ENCODE data around the gene SH3PXD2B.

DNA sequence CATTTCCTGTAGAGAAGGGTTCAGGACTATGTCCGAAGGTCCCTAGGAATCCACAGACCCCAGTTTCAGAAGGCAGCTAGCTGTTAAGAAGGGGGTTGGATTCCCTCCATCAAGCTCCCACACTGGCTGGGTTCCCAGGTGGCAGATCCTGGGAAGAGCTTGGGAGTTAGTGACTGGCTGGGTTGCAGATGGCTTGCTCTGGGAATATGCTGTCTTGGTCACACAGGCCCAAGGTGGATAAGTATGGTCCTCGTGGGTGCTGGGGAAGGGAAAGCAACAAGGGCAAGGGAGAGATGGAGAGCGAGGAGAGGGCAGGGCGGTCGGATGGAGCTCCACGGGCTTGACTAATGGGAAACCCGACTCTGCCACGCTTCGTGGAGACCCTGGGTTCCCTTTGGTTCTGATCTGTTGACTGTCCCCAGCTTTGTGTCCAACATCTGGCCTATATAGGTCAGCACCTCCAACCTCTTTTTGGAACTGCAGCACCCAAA, 17.4 kb downstream of the SH3PXD2B start:
- TF ChIP-seq, protein P1, sequence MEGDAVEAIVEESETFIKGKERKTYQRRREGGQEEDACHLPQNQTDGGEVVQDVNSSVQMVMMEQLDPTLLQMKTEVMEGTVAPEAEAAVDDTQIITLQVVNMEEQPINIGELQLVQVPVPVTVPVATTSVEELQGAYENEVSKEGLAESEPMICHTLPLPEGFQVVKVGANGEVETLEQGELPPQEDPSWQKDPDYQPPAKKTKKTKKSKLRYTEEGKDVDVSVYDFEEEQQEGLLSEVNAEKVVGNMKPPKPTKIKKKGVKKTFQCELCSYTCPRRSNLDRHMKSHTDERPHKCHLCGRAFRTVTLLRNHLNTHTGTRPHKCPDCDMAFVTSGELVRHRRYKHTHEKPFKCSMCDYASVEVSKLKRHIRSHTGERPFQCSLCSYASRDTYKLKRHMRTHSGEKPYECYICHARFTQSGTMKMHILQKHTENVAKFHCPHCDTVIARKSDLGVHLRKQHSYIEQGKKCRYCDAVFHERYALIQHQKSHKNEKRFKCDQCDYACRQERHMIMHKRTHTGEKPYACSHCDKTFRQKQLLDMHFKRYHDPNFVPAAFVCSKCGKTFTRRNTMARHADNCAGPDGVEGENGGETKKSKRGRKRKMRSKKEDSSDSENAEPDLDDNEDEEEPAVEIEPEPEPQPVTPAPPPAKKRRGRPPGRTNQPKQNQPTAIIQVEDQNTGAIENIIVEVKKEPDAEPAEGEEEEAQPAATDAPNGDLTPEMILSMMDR (IDR thresholded peaks at IDR 0.05), result no peak
- TF ChIP-seq POLR2A (IDR thresholded peaks at IDR 0.05), result no peak

Measured in stomach (tissue), 4 donors.